NCI-H146 (cell line): ENCODE results near the gene MYH16.
A peak's percentile ranks its signal among the peaks of the same experiment; 100 is the strongest.
"Not testable (repeated sequence)": the region's sequence is repeated elsewhere in the genome, so short reads cannot be mapped to it uniquely, and the experiment has no call there.

Experiments used
- DNase-seq: peaks from one replicate; lab custom pipeline; 2025; lab: John Stamatoyannopoulos, UW

The MYH16 gene

GRCh38 chr7:99272476-99273045 is at the start of gene MYH16:
MYH16 (plus strand) TSS chr7:99272839.
- no peak for DNase-seq

GRCh38 chr7:99224263-99224898 is 48.3 kb upstream of the MYH16 start:
- peak; percentile 17 for DNase-seq

GRCh38 chr7:99224899-99225265 is 47.8 kb upstream of the MYH16 start:
- no peak for DNase-seq

- DNase-seq = no peak
Measured at GRCh38 chr7:99229234-99229633, 43.4 kb upstream of the MYH16 start.

GRCh38 chr7:99232082-99232770 is 40.4 kb upstream of the MYH16 start:
- no peak for DNase-seq

- not testable (repeated sequence) for DNase-seq
Measured at GRCh38 chr7:99232955-99233354, 39.7 kb upstream of the MYH16 start.

GRCh38 chr7:99234185-99234584 is 38.5 kb upstream of the MYH16 start:
- DNase-seq = no peak

- DNase-seq = no peak
Measured at GRCh38 chr7:99235925-99236324, 36.7 kb upstream of the MYH16 start.

- not testable (repeated sequence) for DNase-seq
Measured at GRCh38 chr7:99237876-99238275, 34.8 kb upstream of the MYH16 start.

GRCh38 chr7:99238558-99239341 is 33.9 kb upstream of the MYH16 start:
- no peak for DNase-seq

GRCh38 chr7:99242682-99243081 is 30.0 kb upstream of the MYH16 start:
- DNase-seq = no peak

- DNase-seq = no peak
Measured at GRCh38 chr7:99243751-99244337, 28.8 kb upstream of the MYH16 start.

- DNase-seq = no peak
Measured at GRCh38 chr7:99244939-99245338, 27.7 kb upstream of the MYH16 start.

- no peak for DNase-seq
Measured at GRCh38 chr7:99248391-99249095, 24.1 kb upstream of the MYH16 start.

- no peak for DNase-seq
Measured at GRCh38 chr7:99249985-99250575, 22.6 kb upstream of the MYH16 start.

- no peak for DNase-seq
Measured at GRCh38 chr7:99252166-99252895, 20.3 kb upstream of the MYH16 start.

GRCh38 chr7:99253369-99253768 is 19.3 kb upstream of the MYH16 start:
- DNase-seq = no peak

GRCh38 chr7:99254390-99254789 is 18.2 kb upstream of the MYH16 start:
- DNase-seq = no peak

GRCh38 chr7:99255463-99255862 is 17.2 kb upstream of the MYH16 start:
- no peak for DNase-seq

GRCh38 chr7:99257065-99257464 is 15.6 kb upstream of the MYH16 start:
- no peak for DNase-seq

GRCh38 chr7:99257675-99258074 is 15.0 kb upstream of the MYH16 start:
- no peak for DNase-seq
